GM12873 (cell line): ENCODE measurements around the gene POLD3.

Source experiments
- TF ChIP-seq, protein P1 (sequence below): IDR thresholded peaks from 2 replicates; pipeline ENCODE4 v1.5.1; 2012; ENCODE audit warnings: low read depth, mild to moderate bottlenecking, moderate library complexity, low read length, control low read depth; ENCODE audit not compliant: insufficient read depth; ENCODE audit errors: missing control alignments

The POLD3 gene

DNA sequence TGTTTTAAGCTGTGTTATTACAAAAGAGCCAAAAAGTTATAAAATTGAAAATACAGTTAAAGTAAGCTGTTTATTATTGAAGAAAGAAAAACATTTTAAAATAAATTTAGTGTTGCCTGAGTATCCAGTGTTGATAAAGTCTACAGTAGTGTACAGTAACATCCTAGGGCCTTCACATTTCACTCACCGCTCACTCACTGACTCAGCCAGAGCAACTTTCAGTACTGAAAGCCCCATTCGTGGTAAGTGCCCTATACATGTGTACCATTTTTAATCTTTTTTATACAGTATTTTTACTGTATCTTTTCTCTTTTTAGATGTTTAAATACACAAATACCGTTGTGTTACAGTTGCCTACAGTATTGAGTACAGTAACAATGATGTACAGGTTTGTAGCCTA lies 35.0 kb downstream of the POLD3 start:
- TF ChIP-seq, protein P1, sequence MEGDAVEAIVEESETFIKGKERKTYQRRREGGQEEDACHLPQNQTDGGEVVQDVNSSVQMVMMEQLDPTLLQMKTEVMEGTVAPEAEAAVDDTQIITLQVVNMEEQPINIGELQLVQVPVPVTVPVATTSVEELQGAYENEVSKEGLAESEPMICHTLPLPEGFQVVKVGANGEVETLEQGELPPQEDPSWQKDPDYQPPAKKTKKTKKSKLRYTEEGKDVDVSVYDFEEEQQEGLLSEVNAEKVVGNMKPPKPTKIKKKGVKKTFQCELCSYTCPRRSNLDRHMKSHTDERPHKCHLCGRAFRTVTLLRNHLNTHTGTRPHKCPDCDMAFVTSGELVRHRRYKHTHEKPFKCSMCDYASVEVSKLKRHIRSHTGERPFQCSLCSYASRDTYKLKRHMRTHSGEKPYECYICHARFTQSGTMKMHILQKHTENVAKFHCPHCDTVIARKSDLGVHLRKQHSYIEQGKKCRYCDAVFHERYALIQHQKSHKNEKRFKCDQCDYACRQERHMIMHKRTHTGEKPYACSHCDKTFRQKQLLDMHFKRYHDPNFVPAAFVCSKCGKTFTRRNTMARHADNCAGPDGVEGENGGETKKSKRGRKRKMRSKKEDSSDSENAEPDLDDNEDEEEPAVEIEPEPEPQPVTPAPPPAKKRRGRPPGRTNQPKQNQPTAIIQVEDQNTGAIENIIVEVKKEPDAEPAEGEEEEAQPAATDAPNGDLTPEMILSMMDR: no peak

DNA sequence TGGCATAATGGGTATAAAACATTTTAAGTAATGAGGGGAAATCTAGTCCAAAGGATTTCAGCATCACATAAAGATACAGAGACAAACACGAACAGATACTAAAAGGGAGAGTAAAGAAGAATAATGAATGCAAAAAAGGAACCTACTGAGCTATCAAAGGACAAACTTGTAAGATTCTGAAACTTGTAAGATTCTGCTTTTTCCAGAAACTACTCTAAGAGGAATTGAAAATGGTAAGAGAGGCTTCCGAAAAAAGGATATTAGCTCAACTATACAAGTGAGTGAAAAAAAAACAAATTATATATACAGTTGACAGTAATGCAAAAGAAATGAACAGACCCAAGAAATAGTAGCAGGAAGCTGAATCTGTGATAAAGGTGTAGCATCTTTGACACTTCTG lies 37.7 kb downstream of the POLD3 start:
- TF ChIP-seq, protein P1: no peak

DNA sequence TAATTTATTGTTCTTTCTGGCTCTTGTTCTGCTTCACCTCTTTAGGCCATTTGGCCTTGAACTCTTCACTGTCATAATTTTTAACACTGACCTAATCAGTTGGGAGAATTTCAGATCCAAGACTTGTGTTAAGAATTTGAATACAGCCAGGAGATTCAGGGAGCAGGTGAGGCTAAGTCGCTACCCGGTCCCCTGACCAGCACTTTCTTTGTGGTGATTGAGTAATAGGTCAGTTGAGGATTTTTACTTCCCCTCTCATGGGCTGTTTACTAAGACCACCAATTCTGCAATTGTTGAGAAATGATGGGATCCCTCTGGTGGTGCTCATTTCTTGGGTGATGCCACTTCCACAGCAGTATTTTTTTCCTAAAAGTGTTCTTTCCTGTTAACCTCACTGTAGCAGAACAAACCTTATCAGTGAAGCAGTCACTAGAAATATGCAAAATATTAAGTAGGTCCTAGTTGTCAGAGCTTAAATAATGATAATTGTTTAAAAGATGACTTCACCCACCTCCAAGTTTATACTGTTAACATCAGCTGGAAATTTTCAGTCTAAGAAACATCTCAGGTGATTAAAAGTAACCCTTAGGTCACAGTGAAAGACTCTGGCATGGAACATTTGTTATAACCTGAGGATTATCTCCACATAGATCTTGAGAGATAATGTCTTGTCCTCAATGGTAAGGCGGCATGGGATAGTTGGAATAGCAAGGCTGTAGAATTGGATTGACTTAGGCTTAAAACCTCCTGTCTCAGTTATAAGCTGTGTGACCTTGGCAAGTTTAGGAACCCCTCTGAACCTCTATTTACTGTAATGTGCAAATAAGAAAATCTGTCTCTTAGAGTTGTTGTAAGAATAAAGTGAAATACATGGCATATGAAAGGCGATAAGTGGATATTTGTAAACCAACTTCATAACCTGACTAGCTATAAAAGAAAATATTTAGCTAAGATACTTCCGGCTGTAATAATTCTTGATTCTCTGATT lies 41.3 kb downstream of the POLD3 start:
- TF ChIP-seq, protein P1: no peak

DNA sequence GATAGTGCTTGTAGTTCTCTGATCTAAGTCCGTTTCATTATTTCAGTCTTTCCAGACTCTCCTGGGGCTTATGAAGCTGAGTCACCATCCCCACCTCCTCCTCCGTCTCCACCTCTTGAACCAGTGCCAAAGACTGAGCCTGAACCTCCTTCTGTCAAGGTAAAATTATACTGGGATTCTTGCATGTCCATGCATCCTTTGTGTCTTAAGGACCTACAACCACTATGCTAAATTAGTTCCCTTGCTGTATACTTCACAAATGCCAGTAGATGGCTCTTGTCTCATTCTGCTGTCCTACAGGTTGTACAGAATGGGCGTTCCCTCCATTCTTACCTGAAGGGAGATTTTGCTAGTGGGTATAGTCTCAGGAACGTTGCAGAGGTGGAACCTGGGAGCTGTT lies 42.2 kb downstream of the POLD3 start:
- TF ChIP-seq, protein P1: peak; percentile 14

DNA sequence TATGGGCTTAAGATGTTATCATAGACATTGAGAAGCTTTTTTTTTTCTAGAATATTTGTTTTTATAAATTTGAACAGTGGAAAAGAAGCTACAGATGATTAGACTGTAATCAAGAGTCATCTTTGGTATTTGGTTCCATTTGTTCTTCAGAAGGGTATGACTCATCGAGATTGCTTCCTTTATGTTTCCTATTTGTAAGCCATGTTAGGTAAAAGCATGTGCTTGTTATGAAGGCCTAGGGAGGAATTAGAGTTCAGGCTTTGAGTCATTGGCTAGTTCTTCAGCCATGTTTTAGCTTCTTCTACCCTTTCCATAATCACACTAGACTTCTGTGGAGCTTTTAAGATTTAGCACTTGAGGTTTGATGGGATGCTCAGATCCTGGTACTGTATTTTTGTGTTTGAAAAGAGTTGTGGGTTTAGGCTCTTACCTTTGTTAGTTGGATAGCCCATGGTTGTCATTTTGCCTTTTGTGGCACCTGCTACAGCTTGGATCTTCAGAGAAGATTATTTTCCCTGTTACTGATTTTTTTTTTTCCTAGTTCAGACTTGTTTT lies 44.3 kb downstream of the POLD3 start:
- TF ChIP-seq, protein P1: no peak

DNA sequence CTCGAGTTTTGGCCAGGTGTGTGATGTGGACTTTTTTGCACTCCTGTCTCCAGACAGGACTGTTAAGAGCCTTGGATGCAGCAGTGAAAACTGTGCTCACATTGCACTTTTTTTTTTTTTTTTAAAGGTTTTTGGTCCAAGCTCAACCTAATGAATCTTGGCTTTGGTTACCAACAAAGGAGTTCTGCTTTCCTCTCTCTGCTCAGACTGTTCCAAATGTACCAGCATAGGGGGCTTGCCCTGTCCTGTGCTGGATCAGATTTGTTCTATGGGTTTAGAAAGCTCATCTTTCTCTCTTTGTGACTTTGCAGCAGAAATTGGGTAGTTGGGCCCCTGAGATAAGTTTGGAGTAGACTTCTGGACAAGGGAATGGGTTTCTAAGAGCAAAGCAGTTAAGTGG lies 45.3 kb downstream of the POLD3 start:
- TF ChIP-seq, protein P1: no peak

DNA sequence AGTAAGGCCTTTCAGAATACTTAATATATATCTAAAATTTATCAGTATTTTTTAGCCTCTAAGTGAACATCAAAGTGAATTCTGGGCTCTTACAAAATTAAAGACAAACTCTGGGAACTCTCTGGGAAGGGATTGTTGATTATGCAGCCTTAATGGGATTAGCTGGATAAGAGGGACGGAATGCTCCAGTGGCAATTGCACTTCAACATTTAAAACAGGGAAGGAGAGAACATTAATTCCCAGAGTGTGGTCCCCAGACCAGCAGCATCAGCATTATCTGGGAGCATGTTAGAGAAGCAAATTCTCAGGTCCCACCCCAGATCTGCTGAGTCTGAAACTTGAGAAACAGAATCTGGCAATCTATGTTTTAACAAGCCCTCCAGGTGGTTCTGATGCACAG lies 46.5 kb downstream of the POLD3 start:
- TF ChIP-seq, protein P1: no peak
